H9 (cell line): ENCODE data around the gene C15orf62. TPM values are rescaled to one million over a fixed set of nuclear protein-coding genes. Genes with fewer than 3 reads are reported as not detected.

Experiments
- DNase-seq: peaks from one replicate; pipeline ENCODE4 v3.0.0-alpha.2; 2017
- H2AFZ ChIP-seq: one replicate; pipeline ENCODE4 v1.6.1; 2013; ENCODE audit warnings: mild to moderate bottlenecking, low read length, control low read depth, moderate library complexity
- H2AK5ac ChIP-seq: 2 replicates; pipeline ENCODE4 v1.6.1; 2013; ENCODE audit warnings: low read length, control low read depth, mixed read lengths; ENCODE audit not compliant: insufficient read length
- H2BK120ac ChIP-seq: one replicate; pipeline ENCODE4 v1.6.1; 2013; ENCODE audit warnings: low read depth, mild to moderate bottlenecking, low read length, control low read depth, inconsistent platforms; ENCODE audit not compliant: poor library complexity, severe bottlenecking
- H2BK12ac ChIP-seq: 2 replicates; pipeline ENCODE4 v1.6.1; 2013; ENCODE audit warnings: low read length, control low read depth, mixed read lengths, low read depth; ENCODE audit not compliant: insufficient read length
- H2BK15ac ChIP-seq: 2 replicates; pipeline ENCODE4 v1.6.1; 2013; ENCODE audit warnings: low read depth, low read length, control low read depth
- H2BK20ac ChIP-seq: one replicate; pipeline ENCODE4 v1.6.1; 2013; ENCODE audit warnings: low read depth, mild to moderate bottlenecking, low read length, control low read depth, inconsistent platforms; ENCODE audit not compliant: poor library complexity, severe bottlenecking
- H2BK5ac ChIP-seq: 2 replicates; pipeline ENCODE4 v1.6.1; 2013; ENCODE audit warnings: low read length, control low read depth, mixed read lengths; ENCODE audit not compliant: insufficient read length
- H3K14ac ChIP-seq: 2 replicates; pipeline ENCODE4 v1.6.1; 2013; ENCODE audit warnings: low read length, control low read depth; ENCODE audit not compliant: insufficient read depth
- H3K18ac ChIP-seq: 2 replicates; pipeline ENCODE4 v1.6.1; 2013; ENCODE audit warnings: low read depth, mild to moderate bottlenecking, mixed read lengths, low read length, control low read depth; ENCODE audit not compliant: insufficient read length
- H3K23ac ChIP-seq: 2 replicates; pipeline ENCODE4 v1.6.1; 2013; ENCODE audit warnings: low read length, control low read depth, mixed read lengths, low read depth; ENCODE audit not compliant: insufficient read length
- H3K23me2 ChIP-seq: 2 replicates; pipeline ENCODE4 v1.6.1; 2013; ENCODE audit warnings: low read depth, mild to moderate bottlenecking, mixed read lengths, low read length, control low read depth; ENCODE audit not compliant: insufficient read length, poor library complexity, severe bottlenecking
- H3K27ac ChIP-seq: 2 replicates; pipeline ENCODE4 v1.5.1; 2013; ENCODE audit warnings: low read length, control low read depth, mixed read lengths, low read depth; ENCODE audit not compliant: insufficient read length
- H3K27me3 ChIP-seq: 2 replicates; pipeline ENCODE4 v1.6.1; 2013; ENCODE audit warnings: low read length, control low read depth, inconsistent platforms; ENCODE audit not compliant: insufficient read depth
- H3K4ac ChIP-seq: 2 replicates; pipeline ENCODE4 v1.6.1; 2013; ENCODE audit warnings: low read depth, mild to moderate bottlenecking, control low read depth, inconsistent platforms, low read length, moderate library complexity
- H3K4me1 ChIP-seq: 2 replicates; pipeline ENCODE4 v1.6.1; 2013; ENCODE audit warnings: low read length, control low read depth, inconsistent platforms; ENCODE audit not compliant: insufficient read depth
- H3K4me2 ChIP-seq: 2 replicates; pipeline ENCODE4 v1.6.1; 2013; ENCODE audit warnings: low read length, control low read depth, mixed read lengths; ENCODE audit not compliant: insufficient read length, insufficient read depth
- H3K56ac ChIP-seq: 2 replicates; pipeline ENCODE4 v1.6.1; 2013; ENCODE audit warnings: low read depth, mild to moderate bottlenecking, mixed read lengths, low read length, control low read depth; ENCODE audit not compliant: insufficient read length
- H3K79me1 ChIP-seq: 2 replicates; pipeline ENCODE4 v1.6.1; 2013; ENCODE audit warnings: low read depth, mild to moderate bottlenecking, moderate library complexity, low read length, control low read depth, inconsistent platforms; ENCODE audit not compliant: insufficient read depth, poor library complexity, severe bottlenecking
- H3K79me2 ChIP-seq: 2 replicates; pipeline ENCODE4 v1.6.1; 2013; ENCODE audit warnings: low read length, control low read depth, inconsistent platforms; ENCODE audit not compliant: insufficient read depth
- H3K9ac ChIP-seq: 2 replicates; pipeline ENCODE4 v1.6.1; 2013; ENCODE audit warnings: low read length, control low read depth, mixed read lengths; ENCODE audit not compliant: insufficient read length; ENCODE audit errors: extremely low read depth
- H3K9me3 ChIP-seq: one replicate; pipeline ENCODE4 v1.6.1; 2013; ENCODE audit warnings: low read depth, low read length, inconsistent platforms; ENCODE audit not compliant: control insufficient read depth
- H3T11ph ChIP-seq: one replicate; pipeline ENCODE4 v1.6.1; 2013; ENCODE audit warnings: mild to moderate bottlenecking, low read length, control low read depth, inconsistent platforms
- H4K20me1 ChIP-seq: one replicate; pipeline ENCODE4 v1.6.1; 2013; ENCODE audit not compliant: control insufficient read depth, insufficient read length, insufficient read depth
- H4K5ac ChIP-seq: 2 replicates; pipeline ENCODE4 v1.6.1; 2013; ENCODE audit warnings: low read depth, mild to moderate bottlenecking, mixed read lengths, low read length, control low read depth; ENCODE audit not compliant: insufficient read length
- H4K8ac ChIP-seq: replicated peaks from 2 replicates; pipeline ENCODE4 v1.6.1; 2013; ENCODE audit warnings: low read length, control low read depth, mixed read lengths, low read depth; ENCODE audit not compliant: insufficient read length
- H4K91ac ChIP-seq: 2 replicates; pipeline ENCODE4 v1.6.1; 2013; ENCODE audit warnings: low read depth, mild to moderate bottlenecking, moderate library complexity, mixed read lengths, low read length, control low read depth; ENCODE audit not compliant: insufficient read length
- H3K27ac Mint-ChIP-seq, 3 experiments: 2 replicates in 2 of 3; 3 replicates in 1 of 3; pipeline ENCODE4 v1.8.0; 2020 to 2021; ENCODE audit warnings: mixed read lengths in 3 of 3, mild to moderate bottlenecking in 1 of 3, moderate library complexity in 1 of 3
- H3K27me3 Mint-ChIP-seq: 2 replicates; pipeline ENCODE4 v1.8.0; 2021; ENCODE audit warnings: low read depth, mild to moderate bottlenecking, moderate library complexity, mixed read lengths
- H3K36me3 Mint-ChIP-seq, 3 experiments: 2 replicates in 2 of 3; 3 replicates in 1 of 3; pipeline ENCODE4 v1.8.0; 2020 to 2021; ENCODE audit warnings: low read depth in 3 of 3, mixed read lengths in 3 of 3; ENCODE audit not compliant: insufficient read depth in 1 of 3
- H3K4me1 Mint-ChIP-seq, 2 experiments: 2 replicates each; pipeline ENCODE4 v1.8.0; 2020; ENCODE audit warnings: mixed read lengths in 2 of 2
- H3K4me3 Mint-ChIP-seq, 2 experiments: 2 replicates in 1 of 2; 3 replicates in 1 of 2; pipeline ENCODE4 v1.8.0; 2020 to 2021; ENCODE audit warnings: mild to moderate bottlenecking in 2 of 2, mixed read lengths in 2 of 2, moderate library complexity in 1 of 2
- H3K9me3 Mint-ChIP-seq, 2 experiments: 2 replicates in 1 of 2; 3 replicates in 1 of 2; pipeline ENCODE4 v1.8.0; 2020; ENCODE audit warnings: mild to moderate bottlenecking in 2 of 2, mixed read lengths in 2 of 2, moderate library complexity in 1 of 2
- WGBS: extraction: QIAGEN DNeasy Blood & Tissue Kit; methylation state at CpG from one replicate; pipeline ENCODE4 v1.1.7; 2013; ENCODE audit warnings: missing lambda C conversion rate, low lambda C conversion rate, mixed read lengths; ENCODE audit not compliant: insufficient read length; ENCODE audit errors: extremely low coverage; 5-methylcytosine and 5-hydroxymethylcytosine counted together
- total RNA-seq: library from RNA; stranded (reverse); gene quantifications from 2 replicates; pipeline ENCODE4 v1.2.1, GENCODE V29; 2021
- TF ChIP-seq, protein P1 (sequence below): fragments of 200-600 bp; sonication (generic); conservative IDR thresholded peaks from 3 replicates; pipeline ENCODE4 v1.8.0; 2021; ENCODE audit warnings: antibody characterized with exemption, mild to moderate bottlenecking

Gene C15orf62
- total RNA-seq, 1 experiment from 2014 or later: 0.70 TPM

DNA sequence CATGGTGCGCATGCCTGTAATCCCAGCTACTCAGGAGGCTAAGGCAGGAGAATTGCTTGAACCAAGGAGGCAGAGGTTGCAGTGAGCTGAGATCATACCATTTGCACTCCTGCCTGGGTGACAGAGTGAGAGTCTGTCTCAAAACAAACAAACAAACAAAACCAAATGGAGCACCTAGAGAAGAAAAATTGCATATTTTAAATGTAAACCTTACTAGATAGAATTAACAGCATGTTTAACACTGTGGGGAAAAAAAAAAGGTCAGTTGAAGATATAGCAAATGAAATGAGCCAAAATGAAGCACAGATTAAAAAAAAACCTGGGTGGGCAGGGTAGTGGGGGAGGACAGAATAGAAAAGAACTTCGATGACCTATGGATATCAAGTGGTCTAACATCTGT lies 51.4 kb downstream of the C15orf62 start:
- H3K14ac ChIP-seq: no peak overlapping the region
- no peaks in the 10 kb centered on the region; a peak in 1 of 5 replicates for H3K9me3 Mint-ChIP-seq
- no peak overlapping the region for H3K4me3 Mint-ChIP-seq
- H2BK5ac ChIP-seq: no peak overlapping the region
- H2BK15ac ChIP-seq: no peak overlapping the region
- H3K27me3 Mint-ChIP-seq: no peaks in the 10 kb centered on the region; the same call in 1 of the 2 replicates
- H3T11ph ChIP-seq: no peak overlapping the region
- no peak overlapping the region for H3K4me2 ChIP-seq
- H3K9me3 ChIP-seq: no peaks in the 10 kb centered on the region
- no peaks in the 10 kb centered on the region for H3K23me2 ChIP-seq
- WGBS: no CpG with 5 or more reads among the region's 2 CpGs
- H3K4me1 ChIP-seq: no peaks in the 10 kb centered on the region
- H4K91ac ChIP-seq: no peak overlapping the region
- no peak overlapping the region for H3K4ac ChIP-seq
- no peaks in the 10 kb centered on the region for H3K27me3 ChIP-seq
- no peak overlapping the region for H4K8ac ChIP-seq
- H3K18ac ChIP-seq: no peak overlapping the region
- H3K56ac ChIP-seq: no peak overlapping the region
- no peaks in the 10 kb centered on the region for H3K4me1 Mint-ChIP-seq
- H4K5ac ChIP-seq: no peak overlapping the region
- no peak overlapping the region for H3K27ac ChIP-seq
- no peak overlapping the region for H2BK12ac ChIP-seq
- H3K9ac ChIP-seq: no peak overlapping the region
- H2AFZ ChIP-seq: no peak overlapping the region
- peak overlapping the region in 1 of 3 experiments; percentile 23; a peak in 2 of 7 replicates for H3K27ac Mint-ChIP-seq
- H3K79me1 ChIP-seq: no peaks in the 10 kb centered on the region
- H3K23ac ChIP-seq: no peak overlapping the region
- no peak overlapping the region for H2BK20ac ChIP-seq
- TF ChIP-seq, protein P1, sequence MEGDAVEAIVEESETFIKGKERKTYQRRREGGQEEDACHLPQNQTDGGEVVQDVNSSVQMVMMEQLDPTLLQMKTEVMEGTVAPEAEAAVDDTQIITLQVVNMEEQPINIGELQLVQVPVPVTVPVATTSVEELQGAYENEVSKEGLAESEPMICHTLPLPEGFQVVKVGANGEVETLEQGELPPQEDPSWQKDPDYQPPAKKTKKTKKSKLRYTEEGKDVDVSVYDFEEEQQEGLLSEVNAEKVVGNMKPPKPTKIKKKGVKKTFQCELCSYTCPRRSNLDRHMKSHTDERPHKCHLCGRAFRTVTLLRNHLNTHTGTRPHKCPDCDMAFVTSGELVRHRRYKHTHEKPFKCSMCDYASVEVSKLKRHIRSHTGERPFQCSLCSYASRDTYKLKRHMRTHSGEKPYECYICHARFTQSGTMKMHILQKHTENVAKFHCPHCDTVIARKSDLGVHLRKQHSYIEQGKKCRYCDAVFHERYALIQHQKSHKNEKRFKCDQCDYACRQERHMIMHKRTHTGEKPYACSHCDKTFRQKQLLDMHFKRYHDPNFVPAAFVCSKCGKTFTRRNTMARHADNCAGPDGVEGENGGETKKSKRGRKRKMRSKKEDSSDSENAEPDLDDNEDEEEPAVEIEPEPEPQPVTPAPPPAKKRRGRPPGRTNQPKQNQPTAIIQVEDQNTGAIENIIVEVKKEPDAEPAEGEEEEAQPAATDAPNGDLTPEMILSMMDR: no peak
- H4K20me1 ChIP-seq: no peaks in the 10 kb centered on the region
- H2AK5ac ChIP-seq: no peak overlapping the region
- no peak for DNase-seq
- no peaks in the 10 kb centered on the region for H3K79me2 ChIP-seq
- no peak overlapping the region for H2BK120ac ChIP-seq
- no peaks in the 10 kb centered on the region; a peak in 1 of 7 replicates for H3K36me3 Mint-ChIP-seq

Other genes with a start within 250 kb of the C15orf62 start
- 8.9 and 11.1 TPM in 2 replicates for gene CCDC32, start 204.9 kb upstream of the C15orf62 start, total RNA-seq
- 25.7 and 26.6 TPM in 2 replicates for gene RPUSD2, start 200.7 kb upstream of the C15orf62 start, total RNA-seq
- 16.8 and 19.7 TPM in 2 replicates for gene KNL1, start 175.7 kb upstream of the C15orf62 start, total RNA-seq
- gene RAD51, start 74.8 kb upstream of the C15orf62 start, total RNA-seq: 39.2 and 44.8 TPM in 2 replicates
- gene RMDN3, start 14.7 kb upstream of the C15orf62 start, total RNA-seq: 24.9 and 28.3 TPM in 2 replicates
- gene GCHFR, start 5.9 kb upstream of the C15orf62 start, total RNA-seq: 33.0 and 37.0 TPM in 2 replicates
- gene ZFYVE19, start 37.1 kb downstream of the C15orf62 start, total RNA-seq: 10.7 and 11.3 TPM in 2 replicates
- 38.3 and 44.4 TPM in 2 replicates for gene DNAJC17, start 37.5 kb downstream of the C15orf62 start, total RNA-seq
- not detected in 2 replicates for gene PPP1R14D, start 58.7 kb downstream of the C15orf62 start, total RNA-seq
- 129 and 130 TPM in 2 replicates for gene SPINT1, start 74.1 kb downstream of the C15orf62 start, total RNA-seq
- gene RHOV, start 104.3 kb downstream of the C15orf62 start, total RNA-seq: 3.9 and 4.3 TPM in 2 replicates
- gene VPS18, start 124.5 kb downstream of the C15orf62 start, total RNA-seq: 45.0 and 46.1 TPM in 2 replicates
- 0.28 and 0.35 TPM in 2 replicates for gene DLL4, start 159.4 kb downstream of the C15orf62 start, total RNA-seq
- gene CHAC1, start 183.5 kb downstream of the C15orf62 start, total RNA-seq: 47.2 and 48.7 TPM in 2 replicates